GM12878 (cell line): ENCODE measurements around the gene CCDC71. TPM values are rescaled to one million over a fixed set of nuclear protein-coding genes. Genes with fewer than 3 reads are reported as not detected.

Source experiments
- ATAC-seq: fragments of 200-7000 bp; cut with Tn5 transposase; 3 replicates; pipeline ENCODE4 v1.9.1; 2020; ENCODE audit warnings: mild to moderate bottlenecking, moderate library complexity
- BruUV-seq: library from RNA; stranded (reverse); fragments of 400-500 nt; replicated peaks from 2 replicates; lab custom pipeline; 2021; lab: Mats Ljungman, UMichigan
- CTCF ChIA-PET: fragments of 300-600 bp; sonication (Branson Sonifier 250); formaldehyde crosslinking; extraction: SDS; loops from one replicate; lab custom pipeline; 2021; ENCODE audit warnings: inconsistent platforms; lab: Yijun Ruan, JAX
- POLR2A ChIA-PET: fragments of 350-600 bp; formaldehyde crosslinking; extraction: SDS; loops from one replicate; lab custom pipeline; 2021; ENCODE audit warnings: inconsistent platforms; lab: Charles Lee
- RAD21 ChIA-PET: fragments of 300-600 bp; sonication (Branson Sonifier 250); formaldehyde crosslinking; loops from one replicate; lab custom pipeline; 2023; ENCODE audit warnings: antibody characterized with exemption; ENCODE audit not compliant: unreplicated experiment; lab: Charles Lee
- SMC1A ChIA-PET: fragments of 300-600 bp; sonication (Branson Sonifier 250); formaldehyde crosslinking; loops from one replicate; lab custom pipeline; 2023; ENCODE audit not compliant: unreplicated experiment, uncharacterized antibody; lab: Charles Lee
- DNase-seq: peaks from one replicate; pipeline ENCODE4 v3.0.0-alpha.2; 2011; ENCODE audit warnings: low read depth, low spot score
- FAIRE-seq: peaks from 3 replicates; lab custom pipeline; 2011; peaks lifted over from hg19 to GRCh38; lab: Jason Lieb, UNC
- H2AFZ ChIP-seq: 2 replicates; pipeline ENCODE4 v1.6.0; 2011; ENCODE audit warnings: low read depth, low read length, control low read depth; ENCODE audit not compliant: control insufficient read depth
- H3K27ac ChIP-seq: 2 replicates; pipeline ENCODE4 v1.5.1; 2011; ENCODE audit warnings: control low read depth; ENCODE audit not compliant: control insufficient read depth, insufficient read depth
- H3K27me3 ChIP-seq, 2 experiments: replicated peaks in 1 of 2; 2 replicates each; pipeline versions ENCODE4 v1.6.0 to v1.6.1; 2011; ENCODE audit warnings: low read length in 1 of 2; ENCODE audit not compliant: control insufficient read depth in 2 of 2, insufficient read depth in 2 of 2
- H3K36me3 ChIP-seq, 2 experiments: 2 replicates each; pipeline ENCODE4 v1.5.1; 2011; ENCODE audit warnings: low read length in 1 of 2; ENCODE audit not compliant: control insufficient read depth in 2 of 2, insufficient read depth in 2 of 2
- H3K4me1 ChIP-seq: 2 replicates; pipeline ENCODE4 v1.6.1; 2011; ENCODE audit warnings: mild to moderate bottlenecking, low read length, moderate library complexity, mixed read lengths; ENCODE audit not compliant: control insufficient read depth, insufficient read depth
- H3K4me2 ChIP-seq: 2 replicates; pipeline ENCODE4 v1.6.0; 2011; ENCODE audit warnings: control low read depth; ENCODE audit not compliant: control insufficient read depth, insufficient read depth
- H3K4me3 ChIP-seq: fragments of 200-600 bp; sonication (generic); 2 replicates; pipeline ENCODE4 v1.5.1; 2016
- H3K79me2 ChIP-seq: 2 replicates; pipeline ENCODE4 v1.6.0; 2011; ENCODE audit warnings: low read length; ENCODE audit not compliant: control insufficient read depth, insufficient read depth
- H3K9ac ChIP-seq: 2 replicates; pipeline ENCODE4 v1.8.0; 2011; ENCODE audit warnings: low read length, control low read depth, mixed read lengths; ENCODE audit not compliant: control insufficient read depth, insufficient read depth
- H3K9me3 ChIP-seq: replicated peaks from 3 replicates; pipeline ENCODE4 v1.5.1; 2011; ENCODE audit warnings: mild to moderate bottlenecking, low read length; ENCODE audit not compliant: control insufficient read depth, insufficient read depth
- H4K20me1 ChIP-seq: 2 replicates; pipeline ENCODE4 v1.6.0; 2011; ENCODE audit not compliant: control insufficient read depth, insufficient read depth
- BACH1 ChIP-seq: fragments of 450-650 bp; IDR thresholded peaks from 2 replicates; pipeline ENCODE4 v1.6.1; 2017; ENCODE audit warnings: mild to moderate bottlenecking, borderline replicate concordance
- BCL11A ChIP-seq: IDR thresholded peaks from 2 replicates; pipeline ENCODE4 v1.6.1; 2011; ENCODE audit warnings: low read depth, low read length
- BMI1 ChIP-seq: fragments of 450-650 bp; IDR thresholded peaks from 2 replicates; pipeline ENCODE4 v1.6.1; 2016; ENCODE audit warnings: mild to moderate bottlenecking, moderate library complexity, borderline replicate concordance
- CTCF ChIP-seq, 3 experiments: IDR thresholded peaks in 2 of 3; conservative IDR thresholded peaks in 1 of 3; 2 replicates each; pipeline ENCODE4 v1.5.1; 2011; ENCODE audit warnings: low read depth in 3 of 3, low read length in 3 of 3, mild to moderate bottlenecking in 3 of 3, control low read depth in 2 of 3, moderate library complexity in 2 of 3, inconsistent platforms in 1 of 3, mixed read lengths in 1 of 3; ENCODE audit not compliant: control insufficient read depth in 2 of 3, insufficient read depth in 1 of 3; ENCODE audit errors: extremely low read depth in 1 of 3
- E2F4 ChIP-seq: IDR thresholded peaks from 2 replicates; pipeline ENCODE4 v1.6.1; 2012; ENCODE audit warnings: low read depth, low read length, improper control_type of control experiment
- ELK1 ChIP-seq: IDR thresholded peaks from 2 replicates; pipeline ENCODE4 v1.6.1; 2012; ENCODE audit warnings: low read depth, low read length, improper control_type of control experiment
- SREBF1 ChIP-seq: IDR thresholded peaks from 2 replicates; pipeline ENCODE4 v1.6.1; 2012; ENCODE audit warnings: mild to moderate bottlenecking, low read length
- TARDBP ChIP-seq: IDR thresholded peaks from 2 replicates; pipeline ENCODE4 v1.6.1; 2016; ENCODE audit warnings: borderline replicate concordance
- ZNF274 ChIP-seq: IDR thresholded peaks from one replicate; pipeline ENCODE4 v1.8.0; 2011; ENCODE audit not compliant: insufficient read length, insufficient read depth
- WGBS: methylation state at CpG from one replicate; pipeline ENCODE4 v1.1.6; 2016; ENCODE audit warnings: low lambda C conversion rate; ENCODE audit not compliant: insufficient replicate concordance, insufficient coverage; ENCODE audit errors: missing lambda C conversion rate; 5-methylcytosine and 5-hydroxymethylcytosine counted together
- in situ Hi-C: fragments of 300-500 bp; cut with MboI; formaldehyde crosslinking; loops from 9 replicates; pipeline ENCODE4 v1.14.3; 2018; ENCODE audit warnings: mixed read lengths
- intact Hi-C: fragments of 100-400 bp; cut with micrococcal nuclease; formaldehyde crosslinking; loops from one replicate; pipeline ENCODE4 v1.14.2; 2022; ENCODE audit not compliant: unreplicated experiment
- polyA plus RNA-seq, 11 experiments: library from polyadenylated mRNA; depleted of rRNA in 4 of 11; unstranded in 6 of 11; stranded (reverse) in 5 of 11; fragments of >200 nt; fragmentation: Nextera tagmentation in 4 of 11; fragmentation: Illumina TruSeq in 1 of 11; extraction: Ambion mirVana in 4 of 11; extraction: Trizol in 1 of 11; gene quantifications; 1 replicate in 1 of 11; 2 replicates in 10 of 11; pipeline versions ENCODE4 v1.2.1 to v1.2.3, GENCODE V29; 2011 to 2016; ENCODE audit warnings: inconsistent platforms in 2 of 11, missing spikeins in 2 of 11, low read depth in 1 of 11
- total RNA-seq, 4 experiments: library from RNA; depleted of rRNA in 3 of 4; stranded (reverse); fragments of >200 nt in 3 of 4; fragmentation: Illumina TruSeq in 1 of 4; extraction: Trizol in 1 of 4; gene quantifications; 2 replicates each; pipeline versions ENCODE4 v1.2.1 to v1.2.3, GENCODE V29; 2013 to 2021

CCDC71 gene
- total and polyA plus RNA-seq, 10 of the 15 experiments (the other 5 are each of a cell fraction or from before 2014, with no cell fraction given): 0.20 to 38.0 (median 16.1) TPM

GRCh38 chr3:49122886-49123545 is 43.1 kb downstream of the CCDC71 start:
- Histone ChIP-seq H3K79me2 (peaks cover 15% of the 10 kb centered on the region), H3K9ac (no peak overlapping the region), H3K4me1 (peaks cover 10% of the 10 kb centered on the region), H4K20me1 (no peaks in the 10 kb centered on the region), H2AFZ (no peak overlapping the region), H3K36me3 (no peaks in the 10 kb centered on the region), H3K9me3 (no peaks in the 10 kb centered on the region), H3K27me3 (no peaks in the 10 kb centered on the region), H3K27ac (no peak overlapping the region), H3K4me3 (no peak overlapping the region), H3K4me2 (no peak overlapping the region)
- POLR2A ChIA-PET: interaction anchor here (0.5 kb wide), 1 partner anchor 82 kb away, joined by 5 read pairs; no protein-coding TSS in a partner anchor
- no TSS peak for BruUV-seq
- 83% methylated on average over 17 of the region's 17 CpGs for WGBS
- ATAC-seq: no peak
- intact Hi-C loops: no loop called here
- no peak for DNase-seq
- no peak for TF ChIP-seq SREBF1
- no peak for TF ChIP-seq CTCF (IDR thresholded peaks at IDR 0.05 in 2 of 3, conservative IDR thresholded peaks at IDR 0.05 in 1 of 3; ENCODE audit: control insufficient read depth in 2 of 3, extremely low read depth in 1 of 3, insufficient read depth in 1 of 3, low read depth in 3 of 3, low read length in 3 of 3)
- TF ChIP-seq BMI1: no peak
- no peak for TF ChIP-seq TARDBP
- no peak for TF ChIP-seq E2F4
- TF ChIP-seq BCL11A: no peak
- no peak for TF ChIP-seq BACH1
- no peak for TF ChIP-seq ELK1
- no peak for TF ChIP-seq ZNF274
- in situ Hi-C loops: no loop called here
- FAIRE-seq: no peak
- SMC1A ChIA-PET: no interaction called here
- CTCF ChIA-PET: no interaction called here
- RAD21 ChIA-PET: no interaction called here
